CD14-positive monocyte (primary cell): ENCODE measurements around the gene ENGASE. TPM values are rescaled to one million over a fixed set of nuclear protein-coding genes. Genes with fewer than 3 reads are reported as not detected.

Experiments
- DNase-seq, 3 donors: peaks; one replicate each; pipeline ENCODE4 v3.0.0-alpha.2; 2011 to 2022
- H2AFZ ChIP-seq: 2 replicates; pipeline ENCODE4 v1.6.0; 2012; ENCODE audit warnings: mild to moderate bottlenecking, low read depth, low read length, inconsistent platforms; ENCODE audit not compliant: insufficient read depth, poor library complexity, severe bottlenecking
- H3K27ac ChIP-seq, 2 donors: 1 replicate in 1 of 2; 2 replicates in 1 of 2; pipeline ENCODE4 v1.5.1; 2012 to 2013; ENCODE audit warnings: low read length in 2 of 2, control low read depth in 1 of 2, inconsistent platforms in 1 of 2, low read depth in 1 of 2, mild to moderate bottlenecking in 1 of 2
- H3K27me3 ChIP-seq, 2 donors: one replicate each; pipeline versions ENCODE4 v1.6.0 to v1.6.1; 2011 to 2013; ENCODE audit warnings: low read length in 2 of 2; ENCODE audit not compliant: control insufficient read depth in 2 of 2, insufficient read depth in 2 of 2
- H3K36me3 ChIP-seq, 2 donors: replicated peaks in 1 of 2; 1 replicate in 1 of 2; 2 replicates in 1 of 2; pipeline versions ENCODE4 v1.5.1 to v1.6.1; 2012 to 2013; ENCODE audit warnings: low read length in 2 of 2, control low read depth in 1 of 2, inconsistent platforms in 1 of 2, mild to moderate bottlenecking in 1 of 2; ENCODE audit not compliant: insufficient read depth in 2 of 2, control insufficient read depth in 1 of 2
- H3K4me1 ChIP-seq, 2 donors: 1 replicate in 1 of 2; 2 replicates in 1 of 2; pipeline versions ENCODE4 v1.5.1 to v1.6.1; 2012 to 2013; ENCODE audit warnings: low read length in 2 of 2, control low read depth in 1 of 2, inconsistent platforms in 1 of 2, mild to moderate bottlenecking in 1 of 2, moderate library complexity in 1 of 2; ENCODE audit not compliant: insufficient read depth in 2 of 2, control insufficient read depth in 1 of 2
- H3K4me2 ChIP-seq: replicated peaks from 2 replicates; pipeline ENCODE3; 2012; ENCODE audit warnings: low read length, moderate library complexity, mild to moderate bottlenecking; ENCODE audit not compliant: poor library complexity, severe bottlenecking; ENCODE audit errors: extremely low read depth
- H3K4me3 ChIP-seq, 3 experiments: fragments of 200-600 bp in 1 of 3; sonication (generic) in 1 of 3; replicated peaks in 1 of 3; 1 replicate in 2 of 3; 2 replicates in 1 of 3; pipeline ENCODE4 v1.5.1; 2011 to 2013; ENCODE audit warnings: low read length in 3 of 3, mild to moderate bottlenecking in 3 of 3, control low read depth in 2 of 3, low read depth in 2 of 3, inconsistent platforms in 1 of 3, moderate library complexity in 1 of 3
- H3K79me2 ChIP-seq: 2 replicates; pipeline ENCODE4 v1.6.0; 2012; ENCODE audit warnings: mild to moderate bottlenecking, control low read depth, inconsistent platforms, low read length, moderate library complexity; ENCODE audit not compliant: insufficient read depth
- H3K9ac ChIP-seq: 2 replicates; pipeline ENCODE4 v1.6.0; 2017; ENCODE audit warnings: low read length, mild to moderate bottlenecking; ENCODE audit not compliant: insufficient read depth, poor library complexity, severe bottlenecking
- H3K9me3 ChIP-seq, 2 donors: replicated peaks in 1 of 2; 1 replicate in 1 of 2; 2 replicates in 1 of 2; pipeline versions ENCODE4 v1.5.1 to v1.6.1; 2012 to 2013; ENCODE audit warnings: low read length in 2 of 2, control low read depth in 1 of 2; ENCODE audit not compliant: control insufficient read depth in 1 of 2, insufficient read depth in 1 of 2
- H4K20me1 ChIP-seq: 2 replicates; pipeline ENCODE4 v1.6.0; 2012; ENCODE audit warnings: mild to moderate bottlenecking, low read length, control low read depth, moderate library complexity; ENCODE audit not compliant: insufficient read depth
- H3K27ac Mint-ChIP-seq, 7 donors: one replicate each; pipeline ENCODE4 v1.8.0; 2020; ENCODE audit warnings: mild to moderate bottlenecking in 7 of 7, mixed read lengths in 7 of 7, moderate library complexity in 6 of 7, inconsistent platforms in 2 of 7
- H3K27me3 Mint-ChIP-seq, 3 donors: one replicate each; pipeline ENCODE4 v1.8.0; 2021 to 2022; ENCODE audit warnings: low read depth in 3 of 3, mild to moderate bottlenecking in 3 of 3, mixed read lengths in 3 of 3, moderate library complexity in 3 of 3, inconsistent platforms in 1 of 3
- H3K36me3 Mint-ChIP-seq, 2 donors: one replicate each; pipeline ENCODE4 v1.8.0; 2020; ENCODE audit warnings: mixed read lengths in 2 of 2, inconsistent platforms in 1 of 2, mild to moderate bottlenecking in 1 of 2
- H3K4me1 Mint-ChIP-seq: one replicate; pipeline ENCODE4 v1.8.0; 2020; ENCODE audit warnings: mild to moderate bottlenecking, mixed read lengths
- H3K4me3 Mint-ChIP-seq, 2 donors: one replicate each; pipeline ENCODE4 v1.8.0; 2020; ENCODE audit warnings: mild to moderate bottlenecking in 2 of 2, mixed read lengths in 2 of 2, moderate library complexity in 1 of 2
- H3K9me3 Mint-ChIP-seq, 7 donors: one replicate each; pipeline ENCODE4 v1.8.0; 2020 to 2022; ENCODE audit warnings: mixed read lengths in 7 of 7, mild to moderate bottlenecking in 6 of 7, moderate library complexity in 6 of 7, inconsistent platforms in 2 of 7
- CTCF ChIP-seq: fragments of 200-600 bp; IDR thresholded peaks from one replicate; pipeline ENCODE4 v1.8.0; 2022; ENCODE audit warnings: antibody characterized with exemption, mild to moderate bottlenecking
- WGBS: methylation state at CpG from one replicate; pipeline ENCODE4 v1.1.5; 2013; ENCODE audit warnings: missing lambda C conversion rate; ENCODE audit not compliant: insufficient coverage; 5-methylcytosine and 5-hydroxymethylcytosine counted together
- intact Hi-C, 2 donors: fragments of 100-400 bp; cut with micrococcal nuclease; formaldehyde crosslinking; loops; one replicate each; pipeline versions ENCODE4 v1.15.0 to v1.15.1; 2023
- polyA plus RNA-seq, 3 donors: library from polyadenylated mRNA; depleted of rRNA in 1 of 3; unstranded in 2 of 3; stranded (reverse) in 1 of 3; fragments of 300-500 nt in 2 of 3; fragments of >200 nt in 1 of 3; fragmentation: Illumina TruSeq in 2 of 3; gene quantifications; 1 replicate in 2 of 3; 2 replicates in 1 of 3; pipeline ENCODE4 v1.2.3, GENCODE V29; 2012 to 2021

ENGASE gene
- polyA plus RNA-seq, 3 donors = 2.6 to 150 (median 3.0) TPM

GRCh38 chr17:79077587-79077986 is 3.0 kb downstream of the ENGASE start:
- H3K9me3 ChIP-seq = no peaks in the 10 kb centered on the region
- no peaks in the 10 kb centered on the region for H3K27me3 ChIP-seq
- Mint-ChIP-seq H3K4me1 (peaks cover 27% of the 10 kb centered on the region), H3K4me3 (no peak overlapping the region), H3K27me3 (peaks cover 0 to 3% (median 0%) of the 10 kb centered on the region in 3 donors), H3K27ac (peak overlapping the region in 2 of 7 donors; percentile 20 to 60), H3K9me3 (peaks cover 0 to 3% (median 0%) of the 10 kb centered on the region in 7 donors), H3K36me3 (peaks cover 42 to 50% of the 10 kb centered on the region in 2 donors)
- no peak overlapping the region for H3K4me3 ChIP-seq
- no peak for TF ChIP-seq CTCF
- DNase-seq = no peak
- peaks cover 24 to 26% of the 10 kb centered on the region in 2 donors for H3K4me1 ChIP-seq
- H3K36me3 ChIP-seq = peaks cover 41 to 56% of the 10 kb centered on the region in 2 donors
- H3K27ac ChIP-seq = no peak overlapping the region
- H3K79me2 ChIP-seq = peaks cover 27% of the 10 kb centered on the region
- no peak overlapping the region for H3K4me2 ChIP-seq
- 90% methylated on average over 10 of the region's 12 CpGs for WGBS
- intact Hi-C loops = no loop called here
- H4K20me1 ChIP-seq = peaks cover 14% of the 10 kb centered on the region
- H3K9ac ChIP-seq = no peak overlapping the region
- H2AFZ ChIP-seq = no peak overlapping the region

GRCh38 chr17:79078476-79079190 is 4.0 kb downstream of the ENGASE start:
- H3K4me1 Mint-ChIP-seq = peaks cover 25% of the 10 kb centered on the region
- peaks cover 51 to 61% of the 10 kb centered on the region in 2 donors for H3K36me3 Mint-ChIP-seq
- no peak overlapping the region for H3K4me2 ChIP-seq
- H3K4me3 Mint-ChIP-seq = no peak overlapping the region
- no peak for TF ChIP-seq CTCF
- peak overlapping the region in 1 of 7 donors; percentile 37 for H3K27ac Mint-ChIP-seq
- no peak overlapping the region for H3K4me3 ChIP-seq
- peaks cover 25% of the 10 kb centered on the region for H4K20me1 ChIP-seq
- H3K27me3 Mint-ChIP-seq = peaks cover 0 to 3% (median 0%) of the 10 kb centered on the region in 3 donors
- H3K36me3 ChIP-seq = peaks cover 51 to 66% of the 10 kb centered on the region in 2 donors
- peaks cover 21 to 22% of the 10 kb centered on the region in 2 donors for H3K4me1 ChIP-seq
- H3K27ac ChIP-seq = no peak overlapping the region
- H3K9me3 ChIP-seq = no peaks in the 10 kb centered on the region
- H3K27me3 ChIP-seq = no peaks in the 10 kb centered on the region
- H3K79me2 ChIP-seq = peaks cover 27% of the 10 kb centered on the region
- intact Hi-C loops = no loop called here
- H3K9ac ChIP-seq = no peak overlapping the region
- H2AFZ ChIP-seq = no peak overlapping the region
- no peak for DNase-seq
- 98% methylated on average over 14 of the region's 21 CpGs for WGBS
- peaks cover 0 to 3% (median 0%) of the 10 kb centered on the region in 7 donors for H3K9me3 Mint-ChIP-seq
